Forelimb muscle (tissue), 1 donor: ENCODE results near the gene CHMP5. TPM values are rescaled to one million over a fixed set of nuclear protein-coding genes. Genes with fewer than 3 reads are reported as not detected.
"Not testable (repeated sequence)": the region's sequence is repeated elsewhere in the genome, so short reads cannot be mapped to it uniquely, and the experiment has no call there.

Experiments used
- DNase-seq: peaks from one replicate; pipeline ENCODE4 v3.0.0-alpha.2; 2013; ENCODE audit warnings: low read depth
- polyA plus RNA-seq: library from polyadenylated mRNA; unstranded; fragments of 120-200 nt; gene quantifications from one replicate; pipeline ENCODE4 v1.2.1, GENCODE V29; 2013; ENCODE audit not compliant: insufficient read length

The CHMP5 gene
- polyA plus RNA-seq, 1 donor: 72.3 TPM

GRCh38 chr9:33311953-33312352 lies 47.1 kb downstream of the CHMP5 start:
- DNase-seq: no peak

GRCh38 chr9:33315371-33315770 lies 50.5 kb downstream of the CHMP5 start:
- no peak for DNase-seq

GRCh38 chr9:33317136-33317535 lies 52.3 kb downstream of the CHMP5 start:
- DNase-seq: not testable (repeated sequence)

- DNase-seq: no peak
Measured at GRCh38 chr9:33318225-33318624, 53.4 kb downstream of the CHMP5 start.

GRCh38 chr9:33318781-33319180 lies 53.9 kb downstream of the CHMP5 start:
- DNase-seq: no peak

GRCh38 chr9:33320230-33320567 lies 55.4 kb downstream of the CHMP5 start:
- DNase-seq: no peak

GRCh38 chr9:33320568-33321261 lies 55.9 kb downstream of the CHMP5 start:
- peak; percentile 13 for DNase-seq

GRCh38 chr9:33329117-33329563 lies 64.3 kb downstream of the CHMP5 start:
- no peak for DNase-seq

- DNase-seq: no peak
Measured at GRCh38 chr9:33329979-33330378, 65.1 kb downstream of the CHMP5 start.

- no peak for DNase-seq
Measured at GRCh38 chr9:33331377-33331891, 66.6 kb downstream of the CHMP5 start.

Other genes starting within 250 kb of the CHMP5 start
- gene DNAJA1, start 239.8 kb upstream of the CHMP5 start, polyA plus RNA-seq: 86.8 TPM
- gene SMU1, start 188.4 kb upstream of the CHMP5 start, polyA plus RNA-seq: 16.3 TPM
- gene B4GALT1, start 97.7 kb upstream of the CHMP5 start, polyA plus RNA-seq: 34.5 TPM
- gene SPINK4, start 24.9 kb upstream of the CHMP5 start, polyA plus RNA-seq: not detected
- gene BAG1, start 341 bp upstream of the CHMP5 start, polyA plus RNA-seq: 75.7 TPM
- 26.0 TPM for gene NFX1, start 25.5 kb downstream of the CHMP5 start, polyA plus RNA-seq
- gene AQP7, start 137.5 kb downstream of the CHMP5 start, polyA plus RNA-seq: 1.9 TPM
- 5.3 TPM for gene AQP3, start 182.5 kb downstream of the CHMP5 start, polyA plus RNA-seq
- 20.8 TPM for gene NOL6, start 208.9 kb downstream of the CHMP5 start, polyA plus RNA-seq